Left ventricle myocardium superior (tissue), 1 donor: ENCODE measurements around the gene DIP2B. TPM values are rescaled to one million over a fixed set of nuclear protein-coding genes. Genes with fewer than 3 reads are reported as not detected.
"Not testable (repeated sequence)": the region's sequence is repeated elsewhere in the genome, so short reads cannot be mapped to it uniquely, and the experiment has no call there.

Experiments used
- ATAC-seq: fragments of 200-7000 bp; cut with Tn5 transposase; one replicate; pipeline ENCODE4 v1.9.1; 2020; ENCODE audit warnings: mild to moderate bottlenecking, moderate library complexity
- DNase-seq: peaks from one replicate; pipeline ENCODE4 v3.0.0-alpha.2; 2020
- intact Hi-C: fragments of 100-400 bp; cut with micrococcal nuclease; formaldehyde crosslinking; loops from one replicate; pipeline ENCODE4 v1.11.0; 2022
- total RNA-seq: library from RNA; stranded (reverse); fragmentation: NEBNext Ultra II Directional; extraction: Animal tissue kit (Norgen Biotek cat#: 25700); gene quantifications from one replicate; pipeline ENCODE4 v1.2.1, GENCODE V29; 2021
- donor health status: DM: no; HTN: yes; CAD: no; lungs with severe emphysema.

Gene DIP2B
- total RNA-seq, 1 donor from 2014 or later = 11.4 TPM

DNA sequence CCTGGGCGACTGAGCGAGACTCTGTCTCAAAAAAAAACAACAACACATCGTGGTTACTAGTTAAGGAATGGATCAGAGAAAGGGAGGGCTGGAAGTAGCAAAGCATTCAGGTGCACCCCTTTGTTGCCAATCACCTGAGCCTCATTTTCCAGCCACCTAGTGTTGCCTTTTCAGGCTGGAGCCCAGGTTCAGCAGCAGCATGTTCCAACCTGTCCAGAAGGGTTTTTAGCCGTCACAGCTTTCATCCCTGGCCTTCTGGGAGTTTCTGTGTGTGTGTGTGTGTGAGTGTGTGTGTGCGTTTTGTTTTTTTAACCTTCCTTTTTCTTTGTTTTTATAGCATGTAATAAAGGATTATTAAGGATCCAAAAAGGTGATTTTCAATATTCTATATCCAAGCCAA is 138.0 kb downstream of the DIP2B start:
- no peak for ATAC-seq
- intact Hi-C loops = no loop called here
- DNase-seq = no peak

GRCh38 chr12:50647031-50647430 is 142.2 kb downstream of the DIP2B start:
- no peak for DNase-seq
- ATAC-seq = no peak
- intact Hi-C loops = no loop called here

DNA sequence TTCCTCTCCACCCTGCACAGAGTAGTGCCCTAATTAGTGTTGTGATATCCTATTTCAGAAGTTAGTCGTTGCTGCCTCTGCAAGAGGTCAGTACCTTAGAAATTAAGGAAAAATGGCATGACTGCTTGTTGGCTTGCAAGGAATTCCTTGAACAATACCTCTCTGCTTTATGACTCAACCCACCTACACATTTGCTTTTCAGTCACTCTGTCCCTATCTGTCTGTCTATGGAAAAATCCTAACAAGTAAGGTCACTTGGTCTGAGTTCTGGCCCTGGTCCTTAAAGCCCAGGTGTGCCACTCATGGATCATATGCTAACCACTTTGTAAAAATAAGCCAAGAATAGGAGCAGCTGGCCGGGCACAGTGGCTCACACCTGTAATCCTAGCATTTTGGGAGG is 142.7 kb downstream of the DIP2B start:
- DNase-seq (no peak), ATAC-seq (no peak)
- intact Hi-C loops = no loop called here

- intact Hi-C loops = no loop called here
- no peak for DNase-seq
- no peak for ATAC-seq
Measured at GRCh38 chr12:50650285-50650684, 145.5 kb downstream of the DIP2B start.

DNA sequence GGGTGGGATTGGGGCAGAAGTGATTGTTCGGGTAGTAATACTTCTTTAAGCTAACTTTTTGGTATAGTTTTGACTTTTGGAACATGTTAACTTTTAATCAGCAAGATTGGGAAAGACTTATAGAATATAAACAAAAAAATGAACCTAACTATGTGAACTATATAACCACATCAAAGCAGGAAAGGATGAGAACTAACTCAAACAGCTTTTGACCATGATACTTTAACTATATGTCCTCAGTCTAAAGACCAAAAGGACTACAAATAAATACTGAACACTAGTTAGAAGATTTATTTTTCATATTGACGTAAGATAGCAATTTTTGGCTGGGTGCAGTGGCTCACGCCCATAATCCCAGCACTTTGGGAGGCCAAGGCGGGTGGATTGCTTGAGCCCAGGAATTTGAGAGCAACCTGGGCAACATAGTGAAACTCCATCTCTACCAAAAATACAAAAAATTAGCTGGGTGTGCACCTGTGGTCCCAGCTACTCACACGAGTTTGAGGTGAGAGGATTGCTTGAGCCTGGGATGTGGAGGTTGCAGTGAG is 150.7 kb downstream of the DIP2B start:
- ATAC-seq = no peak
- intact Hi-C loops = no loop called here

GRCh38 chr12:50659260-50659659 is 154.5 kb downstream of the DIP2B start:
- intact Hi-C loops = no loop called here
- DNase-seq (no peak), ATAC-seq (no peak)

More for the DNA sequence above, 150.7 kb downstream of the DIP2B start:
- no peak for DNase-seq

- ATAC-seq = no peak
- intact Hi-C loops = no loop called here
- DNase-seq = no peak
Measured at GRCh38 chr12:50659690-50660424, 155.1 kb downstream of the DIP2B start.

DNA sequence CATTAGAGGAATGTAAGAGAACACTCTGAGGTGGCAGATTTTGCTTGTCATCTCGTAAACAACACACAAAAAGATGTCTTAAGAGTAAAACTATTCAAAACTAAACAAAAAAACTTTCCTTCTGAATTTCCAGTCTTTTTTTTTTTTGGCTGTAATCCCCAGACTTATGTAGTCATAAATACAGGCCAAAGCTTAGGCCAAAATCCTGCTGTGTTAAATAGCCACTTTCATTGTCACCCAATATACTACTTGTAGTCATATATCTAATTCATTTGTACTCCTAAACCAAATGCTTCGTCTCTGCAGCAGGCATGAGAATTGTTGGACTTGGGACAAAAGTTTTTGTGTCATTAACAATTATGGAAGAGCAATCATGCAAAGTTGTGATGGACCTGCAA is 155.6 kb downstream of the DIP2B start:
- intact Hi-C loops = no loop called here
- DNase-seq = no peak
- ATAC-seq = no peak

GRCh38 chr12:50661300-50662115 is 156.7 kb downstream of the DIP2B start:
- intact Hi-C loops = no loop called here
- ATAC-seq (no peak), DNase-seq (no peak)

DNA sequence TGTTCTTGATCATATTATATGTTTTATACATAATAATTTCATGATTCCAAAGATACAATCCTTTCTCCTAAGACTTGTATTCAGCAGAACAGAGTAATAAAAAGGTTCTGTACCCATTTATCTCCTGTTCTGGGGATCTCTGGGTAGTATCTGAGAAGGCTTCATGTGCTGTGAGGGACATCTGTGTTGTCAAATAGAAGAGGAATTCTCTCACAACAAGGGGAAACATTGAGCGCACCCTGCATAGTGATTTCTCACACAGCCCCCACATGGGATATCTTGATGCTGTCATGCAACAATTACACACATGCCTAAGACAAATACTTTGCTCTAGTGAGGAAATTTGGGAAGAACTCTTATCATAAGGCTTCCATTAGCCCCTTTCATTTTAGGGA is 157.3 kb downstream of the DIP2B start:
- intact Hi-C loops = no loop called here
- no peak for ATAC-seq
- no peak for DNase-seq

GRCh38 chr12:50665170-50665569 is 160.4 kb downstream of the DIP2B start:
- ATAC-seq = no peak
- intact Hi-C loops = no loop called here
- no peak for DNase-seq

DNA sequence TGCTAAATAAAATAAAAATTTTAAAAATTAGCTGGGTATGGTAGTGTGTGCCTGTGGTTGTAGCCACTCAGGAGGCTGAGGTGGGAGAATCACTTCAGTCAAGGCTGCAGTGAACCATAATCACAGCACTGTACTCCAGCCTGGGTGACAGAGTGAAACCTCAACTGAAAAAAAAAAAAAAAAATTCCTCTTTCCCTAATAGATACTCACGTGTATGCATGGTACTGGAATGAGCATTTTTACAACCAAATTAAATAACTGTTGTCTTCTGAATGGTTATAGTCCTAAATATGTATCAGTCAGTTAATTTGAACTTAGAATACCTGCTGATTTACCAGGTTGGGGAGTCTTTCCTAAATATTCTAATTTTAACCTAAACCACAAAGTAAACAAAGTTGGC is 160.8 kb downstream of the DIP2B start:
- ATAC-seq = no peak
- intact Hi-C loops = no loop called here
- no peak for DNase-seq

DNA sequence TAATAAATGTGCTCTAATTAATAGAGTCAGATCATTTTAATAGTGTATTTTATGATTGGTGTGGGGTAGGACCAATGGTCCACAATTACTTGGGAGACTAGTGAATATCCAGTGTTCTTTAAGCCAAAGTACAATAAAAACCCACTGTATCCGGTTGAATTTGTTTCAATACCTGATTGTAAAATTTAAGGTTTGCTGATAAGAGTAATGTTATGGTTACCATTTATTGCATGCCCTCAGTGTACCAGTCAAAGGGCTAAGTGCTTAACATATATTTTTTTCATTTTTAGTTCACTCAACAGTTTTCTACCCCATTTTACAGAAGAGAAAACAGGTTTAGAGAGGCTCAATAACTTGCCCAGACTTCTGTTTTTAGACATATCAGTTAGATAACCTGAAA is 161.2 kb downstream of the DIP2B start:
- intact Hi-C loops = no loop called here
- DNase-seq (no peak), ATAC-seq (no peak)

- no peak for ATAC-seq
- intact Hi-C loops = no loop called here
- DNase-seq = no peak
Measured at GRCh38 chr12:50672158-50672557, 167.4 kb downstream of the DIP2B start.

DNA sequence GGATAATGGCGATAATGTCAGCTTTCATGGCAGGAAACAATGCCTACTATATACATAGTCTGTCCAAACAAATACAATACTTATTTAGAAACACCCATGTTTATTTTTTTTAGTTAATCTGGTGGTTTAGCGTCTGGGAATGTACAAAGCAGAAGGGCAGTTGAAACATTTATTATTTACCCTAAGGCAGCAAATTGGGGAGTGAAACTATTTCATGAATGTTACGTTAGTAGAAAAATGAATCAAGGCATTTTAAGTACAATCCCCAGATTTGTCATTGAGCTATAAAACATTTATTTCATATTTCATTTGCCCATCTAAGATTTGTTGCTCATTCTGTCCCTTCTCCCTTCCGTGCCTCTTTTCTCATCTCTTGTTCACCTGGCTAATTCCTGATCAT is 172.0 kb downstream of the DIP2B start:
- no peak for DNase-seq
- ATAC-seq = no peak
- intact Hi-C loops = no loop called here

GRCh38 chr12:50677858-50678257 is 173.1 kb downstream of the DIP2B start:
- intact Hi-C loops = no loop called here
- ATAC-seq (peak; percentile 59), DNase-seq (no peak)

DNA sequence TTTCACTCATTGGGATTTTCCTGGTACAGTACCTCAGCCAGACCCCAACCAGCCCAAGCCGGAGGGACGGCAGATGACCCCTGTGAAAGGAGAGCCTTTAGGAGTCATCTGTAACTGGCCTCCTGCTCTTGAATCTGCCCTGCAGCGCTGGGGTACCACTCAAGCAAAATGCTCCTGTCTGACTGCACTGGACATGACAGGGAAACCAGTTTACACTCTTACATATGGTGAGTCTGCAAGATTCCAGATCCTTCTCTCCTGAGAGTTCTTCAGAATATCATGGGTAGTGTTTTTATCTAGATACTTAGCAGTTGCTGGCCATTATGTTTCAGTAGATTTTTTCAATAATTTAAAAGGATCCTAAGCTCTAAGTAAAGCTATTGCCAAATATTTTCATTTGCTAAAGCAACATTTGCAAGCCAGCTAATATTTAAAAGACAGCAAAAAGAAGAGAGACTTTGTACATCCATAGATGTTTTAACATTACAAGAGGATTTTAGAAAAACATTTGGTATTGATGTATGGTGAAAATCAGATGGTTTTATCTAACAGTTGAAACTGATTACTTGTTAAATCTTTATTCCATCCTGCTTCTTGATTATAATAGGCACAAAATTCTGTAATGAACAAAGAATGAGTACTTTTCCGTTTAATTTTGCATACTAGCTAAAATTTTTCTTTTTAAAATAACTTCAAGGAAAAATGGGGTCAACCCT is 174.0 kb downstream of the DIP2B start:
- DNase-seq (no peak), ATAC-seq (no peak)
- intact Hi-C loops = no loop called here

- intact Hi-C loops = no loop called here
- DNase-seq (no peak), ATAC-seq (no peak)
Measured at GRCh38 chr12:50679612-50680011, 174.8 kb downstream of the DIP2B start.

DNA sequence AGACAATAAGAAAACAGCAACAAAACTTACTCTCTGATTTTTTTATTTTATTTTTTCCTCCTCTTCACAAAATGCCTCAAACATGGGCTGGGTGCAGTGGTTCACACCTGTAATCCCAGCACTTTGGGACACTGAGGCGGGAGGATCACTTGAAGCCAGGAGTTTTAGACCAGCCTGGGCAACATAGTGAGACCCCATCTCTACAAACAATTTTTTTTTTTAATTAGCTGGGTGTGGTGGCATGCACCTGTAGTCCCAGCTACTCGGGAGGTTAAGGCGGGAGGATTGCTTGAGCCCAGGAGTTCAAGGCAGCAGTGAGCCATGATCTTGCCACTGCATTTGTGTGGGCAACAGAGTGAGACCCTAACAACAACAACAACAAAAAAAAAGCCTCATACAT is 176.3 kb downstream of the DIP2B start:
- ATAC-seq, intact Hi-C loops, DNase-seq: not testable (repeated sequence)

DNA sequence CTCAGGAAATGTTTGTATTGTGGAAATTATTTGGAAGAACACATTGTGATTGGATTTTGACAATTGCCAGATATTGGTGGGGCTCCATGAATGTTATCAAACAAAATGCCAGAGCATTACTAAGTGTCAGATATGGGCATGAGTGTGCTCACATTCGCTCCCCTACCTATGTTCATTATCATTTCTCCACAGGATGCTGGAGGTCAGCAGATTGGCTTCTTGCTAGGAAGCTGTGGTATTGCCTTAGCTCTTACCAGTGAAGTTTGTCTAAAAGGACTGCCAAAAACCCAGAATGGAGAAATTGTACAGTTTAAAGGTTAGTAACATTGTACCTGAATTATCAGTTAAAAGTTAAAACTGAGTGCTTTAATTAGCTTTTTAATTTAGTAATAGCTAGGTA is 180.9 kb downstream of the DIP2B start:
- DNase-seq (no peak), ATAC-seq (no peak)
- intact Hi-C loops = no loop called here
